Stimulated activated memory B cell treated with anti-CD40 and anti-IgM and Interleukin-4, amounts not matched to agents 10 μg/mL and 1 μg/mL and 100 μg/mL, for 72 hours (primary cell): ENCODE results near the gene TMEM132C.

Experiments used
- ATAC-seq: fragments of 150-1000 bp; cut with Tn5 transposase; 2 replicates; pipeline ENCODE4 v1.10.0; 2021
- H3K27ac Mint-ChIP-seq: one replicate; pipeline ENCODE4 v1.8.0; 2022; ENCODE audit warnings: mild to moderate bottlenecking, mixed read lengths
- H3K27me3 Mint-ChIP-seq: one replicate; pipeline ENCODE4 v1.8.0; 2022; ENCODE audit warnings: mixed read lengths
- H3K36me3 Mint-ChIP-seq: one replicate; pipeline ENCODE4 v1.8.0; 2022; ENCODE audit warnings: mixed read lengths
- H3K4me1 Mint-ChIP-seq: one replicate; pipeline ENCODE4 v1.8.0; 2022; ENCODE audit warnings: mixed read lengths
- H3K4me3 Mint-ChIP-seq: one replicate; pipeline ENCODE4 v1.8.0; 2022; ENCODE audit warnings: mild to moderate bottlenecking, moderate library complexity, mixed read lengths
- H3K9me3 Mint-ChIP-seq: one replicate; pipeline ENCODE4 v1.8.0; 2022; ENCODE audit warnings: mixed read lengths

The TMEM132C gene

DNA sequence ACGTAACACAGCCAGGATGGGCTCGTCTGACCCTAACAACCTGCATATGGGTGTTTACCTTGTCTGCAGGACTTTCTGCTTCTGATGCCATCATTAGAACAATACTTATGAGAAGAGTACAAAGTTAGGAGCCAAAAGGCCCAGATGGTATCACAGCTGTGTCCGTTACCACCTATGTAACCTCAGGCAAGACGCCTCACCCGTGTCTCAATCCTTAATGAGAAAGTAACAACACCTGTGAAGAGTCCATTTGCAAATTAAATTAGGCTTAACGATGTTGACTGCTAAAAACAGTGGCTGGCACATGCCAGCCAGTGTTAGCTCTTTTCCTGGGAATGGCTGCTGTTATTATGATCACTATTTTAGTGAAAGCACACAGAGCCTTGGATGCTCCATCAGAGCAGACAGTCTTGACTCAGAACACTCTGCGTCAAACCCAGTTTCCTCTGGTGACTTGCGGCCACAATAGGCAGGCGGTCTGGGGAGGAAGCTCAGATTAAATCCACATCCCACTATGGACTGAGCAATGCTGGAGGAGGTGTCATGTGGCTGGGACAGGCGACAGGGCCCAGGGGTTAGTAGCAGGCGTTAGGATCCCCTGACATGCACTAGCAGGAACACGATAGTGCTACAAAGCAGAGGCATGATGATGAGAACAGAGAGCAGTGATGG, 431.5 kb downstream of the TMEM132C start:
- Mint-ChIP-seq H3K27me3 (peaks cover 9% of the 10 kb centered on the region), H3K4me3 (no peak overlapping the region), H3K36me3 (no peaks in the 10 kb centered on the region), H3K27ac (no peak overlapping the region), H3K4me1 (no peaks in the 10 kb centered on the region), H3K9me3 (peaks cover 7% of the 10 kb centered on the region)
- no peak for ATAC-seq

DNA sequence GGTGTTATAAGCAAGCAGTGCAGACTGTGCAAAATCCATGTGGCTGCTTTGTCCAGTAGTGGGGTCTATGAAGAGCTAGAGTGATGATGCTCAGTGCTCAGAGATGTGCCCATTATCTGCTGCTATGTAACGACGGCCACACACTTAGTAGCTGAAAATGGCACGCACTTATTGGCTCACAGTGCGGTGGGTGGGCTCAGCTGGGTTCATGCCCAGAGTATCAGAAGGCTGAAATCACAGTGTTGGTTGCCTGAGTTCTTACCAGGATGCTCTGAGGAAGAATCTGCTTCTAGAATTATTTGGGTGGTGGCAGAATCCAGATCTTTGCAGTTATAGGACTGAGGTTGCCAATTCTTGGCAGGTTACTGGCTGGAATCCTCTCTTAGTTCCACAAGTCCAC, 432.1 kb downstream of the TMEM132C start:
- Mint-ChIP-seq H3K9me3 (peaks cover 7% of the 10 kb centered on the region), H3K36me3 (no peaks in the 10 kb centered on the region), H3K4me1 (no peaks in the 10 kb centered on the region), H3K27me3 (peaks cover 9% of the 10 kb centered on the region), H3K27ac (no peak overlapping the region), H3K4me3 (no peak overlapping the region)
- no peak for ATAC-seq

DNA sequence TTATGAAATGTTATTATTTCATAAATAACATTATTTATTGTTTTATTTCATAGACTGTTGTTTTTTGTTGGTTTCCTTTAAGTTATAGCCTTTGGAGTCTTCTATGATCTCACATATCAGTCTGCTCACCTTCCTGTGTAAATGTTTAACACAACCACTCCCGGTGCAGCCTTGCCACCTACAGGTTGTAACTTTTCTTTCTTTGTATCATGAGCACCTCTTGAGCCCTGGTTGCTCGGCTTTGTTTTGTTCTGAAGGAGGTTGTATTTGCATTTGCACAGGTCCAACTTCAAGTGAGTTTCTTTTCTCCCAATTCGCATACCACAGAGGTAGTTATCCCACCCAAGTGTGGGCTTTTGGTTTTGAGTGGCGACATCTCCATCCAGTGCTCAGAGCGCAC, 435.4 kb downstream of the TMEM132C start:
- Mint-ChIP-seq H3K27ac (no peak overlapping the region), H3K36me3 (no peaks in the 10 kb centered on the region), H3K27me3 (peaks cover 14% of the 10 kb centered on the region), H3K4me3 (no peak overlapping the region), H3K4me1 (no peaks in the 10 kb centered on the region), H3K9me3 (peaks cover 7% of the 10 kb centered on the region)
- no peak for ATAC-seq

DNA sequence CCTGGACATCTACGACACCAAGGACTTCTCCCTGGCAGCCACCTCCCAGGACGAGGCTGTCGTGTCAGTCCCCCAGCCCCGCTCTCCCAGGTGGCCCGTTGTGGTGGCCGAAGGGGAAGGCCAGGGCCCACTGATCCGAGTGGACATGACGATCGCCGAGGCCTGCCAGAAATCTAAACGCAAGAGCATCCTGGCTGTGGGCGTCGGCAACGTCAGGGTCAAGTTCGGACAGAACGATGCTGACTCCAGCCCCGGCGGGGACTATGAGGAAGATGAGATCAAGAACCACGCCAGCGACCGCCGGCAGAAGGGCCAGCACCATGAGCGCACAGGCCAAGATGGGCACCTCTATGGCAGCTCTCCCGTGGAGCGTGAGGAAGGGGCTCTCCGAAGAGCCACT, 438.2 kb downstream of the TMEM132C start:
- H3K9me3 Mint-ChIP-seq, result no peaks in the 10 kb centered on the region
- no peak overlapping the region for H3K4me3 Mint-ChIP-seq
- no peaks in the 10 kb centered on the region for H3K4me1 Mint-ChIP-seq
- peaks cover 14% of the 10 kb centered on the region for H3K27me3 Mint-ChIP-seq
- H3K27ac Mint-ChIP-seq, result no peak overlapping the region
- ATAC-seq, result no peak
- no peaks in the 10 kb centered on the region for H3K36me3 Mint-ChIP-seq

DNA sequence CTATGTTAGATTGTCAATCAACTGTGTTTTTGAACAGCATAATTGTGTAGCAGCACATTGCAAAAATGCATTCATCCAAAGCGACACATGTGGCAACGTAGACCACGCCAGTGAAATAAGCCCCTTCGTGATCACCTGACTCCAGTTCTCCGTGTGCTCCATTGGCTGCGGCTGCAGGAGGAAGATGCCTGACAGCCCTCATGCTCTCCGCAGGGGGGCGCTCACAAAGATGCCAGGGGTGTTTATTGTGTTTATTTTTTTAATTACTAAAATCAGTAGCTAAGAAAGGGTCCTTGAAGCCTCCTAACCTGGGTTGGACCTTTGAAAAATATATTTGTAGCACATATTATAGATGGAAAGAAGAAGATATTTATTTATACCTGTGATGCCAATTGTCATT, 440.5 kb downstream of the TMEM132C start:
- Mint-ChIP-seq H3K36me3 (no peaks in the 10 kb centered on the region), H3K27me3 (peaks cover 14% of the 10 kb centered on the region), H3K4me3 (no peak overlapping the region), H3K4me1 (no peaks in the 10 kb centered on the region), H3K9me3 (no peaks in the 10 kb centered on the region), H3K27ac (no peak overlapping the region)
- no peak for ATAC-seq

DNA sequence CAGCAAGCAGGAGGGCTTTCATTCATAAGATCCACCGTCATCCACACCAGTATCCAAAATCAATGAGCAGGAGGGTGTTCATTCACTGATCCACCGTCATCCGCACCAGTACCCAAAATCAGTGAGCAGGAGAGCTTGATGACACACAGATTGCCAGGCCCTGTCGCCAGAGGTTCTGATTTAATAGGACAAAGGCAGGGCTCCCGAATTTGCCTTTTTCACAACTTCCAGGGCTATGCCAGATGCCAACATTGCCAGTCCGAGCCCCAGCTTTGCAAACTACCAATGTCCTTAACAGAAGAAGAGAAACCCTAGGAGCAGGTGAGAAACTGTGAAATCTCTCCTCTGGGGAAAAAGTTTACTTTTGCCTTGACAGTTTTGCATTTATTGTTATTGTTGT, 441.8 kb downstream of the TMEM132C start:
- Mint-ChIP-seq H3K4me3 (no peak overlapping the region), H3K4me1 (no peaks in the 10 kb centered on the region), H3K36me3 (no peaks in the 10 kb centered on the region), H3K27me3 (peaks cover 25% of the 10 kb centered on the region), H3K27ac (no peak overlapping the region), H3K9me3 (peaks cover 2% of the 10 kb centered on the region)
- ATAC-seq, result no peak

DNA sequence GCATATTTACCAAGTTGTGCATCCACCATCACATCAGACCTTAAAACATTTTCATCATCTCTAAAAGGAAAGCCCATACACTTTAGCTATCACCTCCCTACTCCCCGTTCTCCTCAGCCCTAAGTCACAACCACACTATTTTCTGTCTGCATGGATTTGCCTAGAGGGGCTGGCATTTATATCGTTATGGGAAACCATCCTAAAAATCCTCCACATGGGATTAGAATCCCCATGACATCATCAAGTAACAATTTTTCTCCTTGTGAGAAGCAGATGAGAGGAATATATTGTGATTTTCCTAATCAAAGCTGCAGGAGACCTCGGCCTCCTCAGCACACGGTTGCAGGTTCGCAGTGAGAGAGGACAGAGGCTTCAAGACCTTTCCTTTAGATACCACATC, 442.7 kb downstream of the TMEM132C start:
- H3K4me3 Mint-ChIP-seq, result no peak overlapping the region
- H3K27me3 Mint-ChIP-seq, result peaks cover 31% of the 10 kb centered on the region
- H3K36me3 Mint-ChIP-seq, result no peaks in the 10 kb centered on the region
- ATAC-seq, result no peak
- H3K9me3 Mint-ChIP-seq, result peaks cover 2% of the 10 kb centered on the region
- H3K4me1 Mint-ChIP-seq, result no peaks in the 10 kb centered on the region
- no peak overlapping the region for H3K27ac Mint-ChIP-seq

DNA sequence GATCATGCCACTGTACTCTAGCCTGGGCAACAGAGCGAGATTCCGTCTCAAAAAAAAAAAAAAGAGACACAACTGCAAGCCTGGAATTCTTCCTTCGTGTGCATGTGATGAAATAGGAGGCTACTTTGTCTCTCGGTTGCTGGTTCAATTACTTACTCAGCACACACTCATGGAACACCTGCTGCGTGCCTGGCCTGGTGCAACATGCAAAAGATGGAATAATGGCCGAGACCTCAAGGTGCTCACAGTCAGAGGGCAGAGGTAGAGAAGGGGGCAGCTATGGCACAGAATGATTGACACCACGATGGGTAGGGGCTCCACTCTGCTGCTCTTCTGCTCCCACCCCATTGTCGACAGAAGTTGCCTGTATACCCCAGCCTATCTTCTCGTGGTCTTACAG, 444.5 kb downstream of the TMEM132C start:
- Mint-ChIP-seq H3K4me3 (no peak overlapping the region), H3K27ac (no peak overlapping the region), H3K9me3 (peaks cover 2% of the 10 kb centered on the region), H3K27me3 (peaks cover 26% of the 10 kb centered on the region), H3K36me3 (no peaks in the 10 kb centered on the region), H3K4me1 (no peaks in the 10 kb centered on the region)
- ATAC-seq, result no peak

DNA sequence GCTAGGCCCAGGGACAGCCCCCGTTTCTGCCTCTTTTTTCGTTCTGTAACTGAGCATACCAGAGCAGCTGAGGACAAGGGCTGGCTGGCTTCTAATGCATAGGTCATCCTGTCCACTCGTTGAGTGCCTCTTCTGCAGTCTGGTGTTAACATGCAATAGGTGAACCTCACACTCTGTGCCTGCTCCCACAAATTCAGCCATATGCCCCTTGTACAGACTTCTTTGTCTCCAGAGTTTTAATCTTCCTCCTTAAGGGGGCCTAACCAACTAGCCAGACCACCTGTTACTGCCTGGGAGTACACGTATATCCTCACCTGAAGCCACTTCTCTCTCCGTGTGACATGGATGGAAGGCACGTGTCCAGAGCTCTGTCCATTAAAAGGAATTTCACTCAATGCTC, 445.7 kb downstream of the TMEM132C start:
- no peak overlapping the region for H3K4me3 Mint-ChIP-seq
- no peaks in the 10 kb centered on the region for H3K36me3 Mint-ChIP-seq
- H3K9me3 Mint-ChIP-seq, result peaks cover 8% of the 10 kb centered on the region
- H3K27ac Mint-ChIP-seq, result no peak overlapping the region
- H3K27me3 Mint-ChIP-seq, result peaks cover 26% of the 10 kb centered on the region
- no peak for ATAC-seq
- no peaks in the 10 kb centered on the region for H3K4me1 Mint-ChIP-seq

DNA sequence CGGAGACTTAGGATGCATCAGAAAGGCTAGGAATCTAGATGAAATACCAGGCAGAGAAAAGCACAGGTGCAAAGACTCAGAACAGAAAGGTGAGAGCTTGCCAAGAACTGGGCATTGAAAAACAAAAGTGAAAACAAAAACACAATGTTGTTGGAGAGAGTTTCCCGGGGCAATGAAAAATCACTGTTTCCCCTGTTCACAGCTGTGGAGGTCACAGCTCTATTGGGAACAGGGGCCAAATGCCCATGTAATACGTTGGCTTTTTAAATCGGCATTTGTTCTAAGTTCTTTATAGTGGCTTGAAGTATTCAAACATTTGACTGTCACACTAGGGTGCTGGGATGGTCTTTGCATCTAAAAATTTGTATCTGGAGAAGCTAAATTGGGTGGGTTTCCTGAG, 448.5 kb downstream of the TMEM132C start:
- H3K4me1 Mint-ChIP-seq, result no peaks in the 10 kb centered on the region
- no peak overlapping the region for H3K4me3 Mint-ChIP-seq
- ATAC-seq, result no peak
- H3K27ac Mint-ChIP-seq, result no peak overlapping the region
- H3K9me3 Mint-ChIP-seq, result peaks cover 14% of the 10 kb centered on the region
- no peaks in the 10 kb centered on the region for H3K36me3 Mint-ChIP-seq
- peaks cover 26% of the 10 kb centered on the region for H3K27me3 Mint-ChIP-seq

DNA sequence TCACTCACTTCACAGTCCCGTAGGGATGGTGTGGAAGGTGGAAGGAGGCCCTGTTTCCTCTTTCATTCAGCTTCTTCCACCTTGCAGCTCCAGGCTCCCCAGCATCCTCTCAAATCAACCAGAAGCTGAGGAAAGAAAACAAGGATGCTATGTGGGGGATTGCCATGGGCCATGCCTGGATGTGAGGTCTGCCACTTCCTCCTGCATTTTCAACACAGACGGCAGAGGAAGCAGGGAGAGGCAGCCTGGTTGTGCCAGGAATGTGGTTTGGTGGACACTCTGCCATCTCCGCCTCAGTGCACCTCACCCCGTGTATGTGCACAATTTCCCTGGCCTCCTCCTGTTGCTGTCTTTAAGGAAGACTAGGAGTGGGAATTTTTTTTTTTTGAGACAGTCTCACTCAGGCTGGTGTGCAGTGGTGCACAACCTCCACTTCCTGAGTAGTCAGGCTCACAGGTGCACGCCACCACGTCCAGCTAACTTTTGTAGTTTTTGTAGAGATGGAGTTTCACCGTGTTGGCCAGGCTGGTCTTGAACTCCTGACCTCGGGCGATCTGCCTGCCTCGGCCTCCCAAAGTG, 457.6 kb downstream of the TMEM132C start:
- ATAC-seq, result no peak
- H3K27ac Mint-ChIP-seq, result no peak overlapping the region
- no peaks in the 10 kb centered on the region for H3K36me3 Mint-ChIP-seq
- H3K27me3 Mint-ChIP-seq, result peaks cover 38% of the 10 kb centered on the region
- H3K4me1 Mint-ChIP-seq, result no peaks in the 10 kb centered on the region
- no peaks in the 10 kb centered on the region for H3K9me3 Mint-ChIP-seq
- no peak overlapping the region for H3K4me3 Mint-ChIP-seq

DNA sequence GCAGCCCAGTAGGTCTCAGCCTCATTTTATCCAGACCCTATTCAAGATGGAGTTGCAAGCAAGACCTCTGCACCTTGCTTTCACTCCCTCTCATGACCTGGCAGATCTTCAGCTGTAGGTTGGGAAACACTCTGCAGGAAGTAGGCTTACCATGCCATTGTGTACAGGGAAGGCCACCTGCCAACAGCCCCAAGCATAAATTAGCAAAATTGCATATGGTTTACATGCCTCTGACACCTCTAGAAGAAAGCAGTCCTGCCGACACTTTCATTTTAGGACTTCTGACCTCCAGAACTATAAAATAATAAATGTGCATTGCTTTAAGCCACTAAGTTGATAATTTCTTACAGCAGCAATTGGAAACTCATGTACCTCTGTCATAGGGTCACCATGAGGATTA, 459.9 kb downstream of the TMEM132C start:
- no peak overlapping the region for H3K4me3 Mint-ChIP-seq
- no peak for ATAC-seq
- H3K36me3 Mint-ChIP-seq, result no peaks in the 10 kb centered on the region
- no peak overlapping the region for H3K27ac Mint-ChIP-seq
- H3K4me1 Mint-ChIP-seq, result no peaks in the 10 kb centered on the region
- no peaks in the 10 kb centered on the region for H3K9me3 Mint-ChIP-seq
- H3K27me3 Mint-ChIP-seq, result peaks cover 42% of the 10 kb centered on the region

DNA sequence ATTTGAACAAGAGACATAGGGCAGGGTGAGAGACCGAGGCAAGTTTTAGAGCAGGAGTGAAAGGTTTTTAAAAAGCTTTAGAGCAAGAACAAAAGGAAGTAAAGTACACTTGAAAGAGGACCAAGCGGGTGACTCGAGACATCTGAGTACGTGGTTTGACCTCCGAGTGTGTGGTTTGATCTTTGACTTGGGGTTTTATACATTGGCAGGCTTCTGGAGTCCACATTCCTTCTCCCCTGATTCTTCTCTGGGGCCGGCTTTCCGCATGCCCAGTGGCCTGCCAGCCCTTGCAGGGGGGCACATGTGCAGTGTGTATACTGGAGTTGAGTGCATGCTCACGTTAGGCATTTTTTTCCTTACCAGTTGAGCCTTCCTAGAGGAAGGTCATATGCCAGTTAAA, 460.5 kb downstream of the TMEM132C start:
- no peak overlapping the region for H3K4me3 Mint-ChIP-seq
- no peaks in the 10 kb centered on the region for H3K4me1 Mint-ChIP-seq
- H3K9me3 Mint-ChIP-seq, result no peaks in the 10 kb centered on the region
- no peak for ATAC-seq
- no peaks in the 10 kb centered on the region for H3K36me3 Mint-ChIP-seq
- H3K27ac Mint-ChIP-seq, result no peak overlapping the region
- H3K27me3 Mint-ChIP-seq, result peaks cover 42% of the 10 kb centered on the region

DNA sequence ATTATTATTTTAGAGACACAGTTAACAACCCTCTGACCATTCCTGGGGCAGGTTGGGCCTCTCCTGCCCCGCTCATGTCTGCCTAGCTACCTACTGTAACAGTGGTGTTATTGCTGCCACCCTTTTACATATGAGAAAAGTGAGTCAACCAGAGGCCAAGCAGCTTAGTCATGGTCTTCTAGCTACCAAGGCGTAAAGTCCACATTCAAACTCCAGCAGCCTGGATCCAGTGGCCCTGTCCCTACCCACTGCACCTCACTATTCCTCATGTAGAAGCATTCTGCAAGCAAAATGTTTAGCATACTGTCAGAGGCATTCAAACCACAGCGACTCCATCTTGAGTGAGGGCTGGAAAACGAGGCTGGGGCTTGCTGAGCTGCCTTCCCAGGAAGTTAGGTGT, 461.0 kb downstream of the TMEM132C start:
- no peak overlapping the region for H3K4me3 Mint-ChIP-seq
- H3K4me1 Mint-ChIP-seq, result no peaks in the 10 kb centered on the region
- no peak overlapping the region for H3K27ac Mint-ChIP-seq
- H3K36me3 Mint-ChIP-seq, result no peaks in the 10 kb centered on the region
- ATAC-seq, result no peak
- peaks cover 42% of the 10 kb centered on the region for H3K27me3 Mint-ChIP-seq
- no peaks in the 10 kb centered on the region for H3K9me3 Mint-ChIP-seq

DNA sequence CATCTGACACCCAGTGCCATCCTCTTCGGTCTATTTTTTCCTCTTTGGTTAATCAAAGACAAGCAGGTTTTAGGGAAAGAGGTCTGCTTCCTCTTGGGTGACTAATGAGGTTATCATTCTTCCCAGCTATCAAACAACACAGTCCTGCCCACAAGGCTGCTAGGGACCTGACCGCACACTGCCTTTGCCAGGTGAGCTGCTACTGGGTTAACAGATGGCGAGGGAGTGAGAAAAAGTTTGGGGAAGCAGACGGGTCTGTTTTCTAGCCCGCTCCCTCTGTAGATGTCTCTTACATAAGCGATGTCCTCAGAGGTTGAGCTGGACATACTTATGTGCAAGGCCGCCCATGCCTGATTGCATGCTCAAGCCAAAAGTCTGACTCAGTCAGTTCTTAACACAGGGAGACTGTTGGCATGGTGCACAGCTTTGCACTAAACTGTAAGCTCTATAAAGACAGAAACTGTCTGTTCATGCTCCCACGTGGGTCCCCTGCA, 462.7 kb downstream of the TMEM132C start:
- no peak for ATAC-seq
- Mint-ChIP-seq H3K27ac (no peak overlapping the region), H3K4me1 (no peaks in the 10 kb centered on the region), H3K9me3 (no peaks in the 10 kb centered on the region), H3K4me3 (no peak overlapping the region), H3K27me3 (peaks cover 45% of the 10 kb centered on the region), H3K36me3 (no peaks in the 10 kb centered on the region)

DNA sequence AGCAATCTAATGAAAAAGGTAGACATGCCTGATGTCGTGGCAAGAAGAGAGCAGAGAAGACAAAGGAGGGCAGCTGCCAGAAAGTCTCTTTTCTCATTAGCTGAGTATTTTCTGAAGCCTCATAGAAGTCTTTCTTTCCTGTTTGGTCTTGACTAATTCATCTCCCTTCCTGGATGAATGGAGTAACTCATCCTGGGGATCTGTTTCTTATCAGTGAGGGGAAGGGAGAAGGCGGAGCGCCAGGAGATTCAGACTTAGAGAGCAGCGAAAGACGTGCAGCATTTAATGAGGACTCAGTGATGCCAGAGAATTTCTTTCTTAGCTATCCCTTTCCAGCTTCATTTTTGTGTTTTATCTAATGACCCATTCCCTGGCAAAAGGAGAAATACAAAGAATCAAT, 467.4 kb downstream of the TMEM132C start:
- Mint-ChIP-seq H3K4me3 (no peak overlapping the region), H3K9me3 (peaks cover 7% of the 10 kb centered on the region), H3K27me3 (peaks cover 25% of the 10 kb centered on the region), H3K36me3 (no peaks in the 10 kb centered on the region), H3K4me1 (no peaks in the 10 kb centered on the region), H3K27ac (no peak overlapping the region)
- ATAC-seq, result no peak
